HFF-Myc (cell line): ENCODE results near the gene XG.
"Not testable (repeated sequence)": the region's sequence is repeated elsewhere in the genome, so short reads cannot be mapped to it uniquely, and the experiment has no call there.

Source experiments
- DNase-seq: peaks from one replicate; pipeline ENCODE4 v3.0.0-alpha.2; 2011; ENCODE audit warnings: low read depth; ENCODE audit errors: extremely low read depth
- H3K4me3 ChIP-seq: replicated peaks from 2 replicates; pipeline ENCODE4 v1.5.1; 2011; ENCODE audit warnings: low read depth, mild to moderate bottlenecking, control low read depth, low read length
- TF ChIP-seq, protein P1 (sequence below): IDR thresholded peaks from 2 replicates; pipeline ENCODE4 v1.5.1; 2012; ENCODE audit warnings: mild to moderate bottlenecking, low read depth, low read length, control low read depth; ENCODE audit errors: missing control alignments

The XG gene

DNA sequence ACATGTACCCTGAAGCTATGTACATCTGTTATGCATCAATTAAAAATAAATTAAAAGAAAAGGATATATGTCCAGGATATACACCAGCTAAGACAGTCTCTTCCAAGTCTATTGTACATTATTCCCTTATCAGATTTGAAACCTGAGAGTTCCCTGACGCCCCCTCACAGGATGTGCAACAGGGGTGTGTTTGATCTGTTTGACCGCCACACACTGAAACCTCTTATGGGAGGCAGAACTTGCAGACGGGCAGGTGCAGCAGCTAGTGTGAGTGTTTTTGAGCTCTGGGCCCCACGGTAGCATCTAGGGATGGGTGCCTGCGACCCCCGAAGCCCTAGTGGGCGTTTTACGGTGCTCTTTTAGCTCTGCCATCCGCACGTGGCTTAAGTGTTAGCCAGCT lies 4.7 kb downstream of the XG start:
- no peak overlapping the region for H3K4me3 ChIP-seq
- TF ChIP-seq, protein P1, sequence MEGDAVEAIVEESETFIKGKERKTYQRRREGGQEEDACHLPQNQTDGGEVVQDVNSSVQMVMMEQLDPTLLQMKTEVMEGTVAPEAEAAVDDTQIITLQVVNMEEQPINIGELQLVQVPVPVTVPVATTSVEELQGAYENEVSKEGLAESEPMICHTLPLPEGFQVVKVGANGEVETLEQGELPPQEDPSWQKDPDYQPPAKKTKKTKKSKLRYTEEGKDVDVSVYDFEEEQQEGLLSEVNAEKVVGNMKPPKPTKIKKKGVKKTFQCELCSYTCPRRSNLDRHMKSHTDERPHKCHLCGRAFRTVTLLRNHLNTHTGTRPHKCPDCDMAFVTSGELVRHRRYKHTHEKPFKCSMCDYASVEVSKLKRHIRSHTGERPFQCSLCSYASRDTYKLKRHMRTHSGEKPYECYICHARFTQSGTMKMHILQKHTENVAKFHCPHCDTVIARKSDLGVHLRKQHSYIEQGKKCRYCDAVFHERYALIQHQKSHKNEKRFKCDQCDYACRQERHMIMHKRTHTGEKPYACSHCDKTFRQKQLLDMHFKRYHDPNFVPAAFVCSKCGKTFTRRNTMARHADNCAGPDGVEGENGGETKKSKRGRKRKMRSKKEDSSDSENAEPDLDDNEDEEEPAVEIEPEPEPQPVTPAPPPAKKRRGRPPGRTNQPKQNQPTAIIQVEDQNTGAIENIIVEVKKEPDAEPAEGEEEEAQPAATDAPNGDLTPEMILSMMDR = no peak
- no peak for DNase-seq

DNA sequence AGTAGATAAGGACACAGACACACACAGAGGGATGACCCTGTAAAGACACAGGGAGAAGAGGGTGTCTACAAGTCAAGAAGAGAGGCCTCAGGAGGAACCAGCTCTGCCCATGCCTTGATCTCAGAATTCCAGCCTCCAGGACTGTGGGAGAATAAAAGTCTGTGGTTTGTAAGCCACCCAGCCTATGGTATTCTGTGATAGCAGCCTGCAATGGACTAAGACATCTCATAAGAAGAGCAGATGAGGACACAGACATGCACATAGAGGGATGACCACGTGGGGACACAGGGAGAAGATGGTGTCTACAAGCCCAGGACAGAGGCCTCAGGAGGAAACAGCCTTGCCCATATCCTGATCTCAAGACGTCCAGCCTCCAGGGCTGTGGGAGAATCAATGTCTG lies 9.4 kb downstream of the XG start:
- TF ChIP-seq, protein P1 = no peak
- no peak overlapping the region for H3K4me3 ChIP-seq
- no peak for DNase-seq

DNA sequence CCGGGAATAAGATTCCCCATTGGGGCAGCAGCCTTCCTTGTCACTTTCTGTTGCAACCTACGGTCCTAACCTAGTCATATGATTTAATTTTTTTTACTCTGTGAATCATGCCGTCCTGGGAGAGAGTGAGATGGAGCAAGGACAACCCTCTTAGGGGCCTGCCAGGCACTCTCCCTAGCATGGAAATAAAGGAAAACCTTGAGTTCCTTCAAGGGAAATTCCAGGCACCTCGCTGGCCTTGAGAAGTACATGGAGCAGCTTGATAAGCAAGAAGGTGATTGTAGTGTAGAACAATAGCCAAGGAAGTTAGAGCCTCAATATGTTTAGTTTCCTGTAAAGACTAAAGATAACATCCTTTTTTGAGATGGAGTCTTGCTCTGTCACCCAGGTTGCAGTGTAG lies 10.8 kb downstream of the XG start:
- DNase-seq, H3K4me3 ChIP-seq: not testable (repeated sequence)

DNA sequence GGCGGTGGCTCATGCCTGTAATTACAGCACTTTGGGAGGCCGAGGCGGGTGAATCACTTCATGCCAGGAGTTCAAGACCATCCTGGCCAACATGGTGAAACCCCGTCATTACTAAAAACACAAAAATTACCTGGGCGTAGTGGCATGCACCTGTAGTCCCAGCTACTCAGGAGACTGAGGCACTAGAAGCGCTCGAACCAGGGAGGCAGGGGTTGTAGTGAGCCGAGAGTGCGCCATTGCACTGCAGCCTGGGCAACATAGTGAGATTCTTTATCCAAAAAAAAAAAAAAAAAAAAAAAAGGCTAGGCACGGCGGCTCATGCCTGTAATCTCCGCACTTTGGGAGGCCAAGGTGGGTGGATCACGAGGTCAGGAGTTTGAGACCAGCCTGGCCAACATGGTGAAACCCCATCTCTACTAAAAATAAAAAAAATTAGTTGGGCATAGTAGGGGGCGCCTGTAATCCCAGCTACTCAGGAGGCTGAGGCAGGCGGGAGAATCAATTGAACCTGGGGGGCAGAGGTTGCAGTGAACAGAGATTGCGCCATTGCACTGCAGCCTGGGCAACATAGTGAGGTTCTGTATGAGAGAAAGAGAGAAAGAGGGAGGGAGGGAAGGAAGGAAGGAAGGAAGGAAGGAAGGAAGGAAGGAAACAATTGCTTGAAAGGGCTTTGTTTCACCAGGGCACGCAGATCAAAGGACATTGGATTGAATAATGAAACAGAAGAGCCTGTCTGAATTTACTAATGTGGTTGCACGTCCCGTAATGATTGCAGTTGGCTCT lies 13.1 kb downstream of the XG start:
- H3K4me3 ChIP-seq, DNase-seq: not testable (repeated sequence)

DNA sequence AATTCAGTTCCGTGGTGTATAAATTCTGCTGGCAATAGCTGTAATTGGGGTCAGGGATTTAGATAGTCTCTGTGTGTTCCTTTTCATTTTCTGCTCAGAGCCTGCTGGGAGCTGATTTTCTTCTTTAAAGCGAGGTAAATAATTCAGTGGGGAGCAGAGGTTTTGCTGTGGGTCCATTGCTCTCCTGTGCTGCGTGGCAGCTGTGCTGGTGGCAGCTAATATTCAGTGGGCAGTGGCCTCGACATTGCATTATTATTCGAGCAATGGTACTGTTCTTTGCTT lies 13.7 kb downstream of the XG start:
- DNase-seq = no peak
- H3K4me3 ChIP-seq = no peak overlapping the region
- TF ChIP-seq, protein P1 = no peak

DNA sequence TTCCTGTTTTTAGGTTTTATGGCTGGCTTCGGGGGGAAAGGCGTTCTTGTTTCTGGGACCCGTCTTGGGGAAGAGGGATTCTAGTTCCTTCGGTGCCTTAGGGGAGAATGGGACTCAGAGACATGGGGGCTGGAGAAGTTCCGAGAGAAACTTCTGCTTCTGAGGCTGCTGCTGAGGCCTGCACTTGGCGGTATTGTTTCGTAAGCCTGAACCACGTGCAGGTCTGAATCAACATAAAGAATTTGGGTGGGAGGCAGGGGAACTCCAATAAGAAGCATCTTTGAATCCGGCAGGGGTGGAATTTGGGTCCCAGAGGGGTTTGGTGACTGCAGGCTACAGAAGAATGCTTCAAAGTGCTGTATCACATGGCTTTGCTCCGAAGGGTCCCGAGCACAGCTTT lies 15.1 kb downstream of the XG start:
- no peak for DNase-seq
- no peak overlapping the region for H3K4me3 ChIP-seq
- TF ChIP-seq, protein P1 = no peak

DNA sequence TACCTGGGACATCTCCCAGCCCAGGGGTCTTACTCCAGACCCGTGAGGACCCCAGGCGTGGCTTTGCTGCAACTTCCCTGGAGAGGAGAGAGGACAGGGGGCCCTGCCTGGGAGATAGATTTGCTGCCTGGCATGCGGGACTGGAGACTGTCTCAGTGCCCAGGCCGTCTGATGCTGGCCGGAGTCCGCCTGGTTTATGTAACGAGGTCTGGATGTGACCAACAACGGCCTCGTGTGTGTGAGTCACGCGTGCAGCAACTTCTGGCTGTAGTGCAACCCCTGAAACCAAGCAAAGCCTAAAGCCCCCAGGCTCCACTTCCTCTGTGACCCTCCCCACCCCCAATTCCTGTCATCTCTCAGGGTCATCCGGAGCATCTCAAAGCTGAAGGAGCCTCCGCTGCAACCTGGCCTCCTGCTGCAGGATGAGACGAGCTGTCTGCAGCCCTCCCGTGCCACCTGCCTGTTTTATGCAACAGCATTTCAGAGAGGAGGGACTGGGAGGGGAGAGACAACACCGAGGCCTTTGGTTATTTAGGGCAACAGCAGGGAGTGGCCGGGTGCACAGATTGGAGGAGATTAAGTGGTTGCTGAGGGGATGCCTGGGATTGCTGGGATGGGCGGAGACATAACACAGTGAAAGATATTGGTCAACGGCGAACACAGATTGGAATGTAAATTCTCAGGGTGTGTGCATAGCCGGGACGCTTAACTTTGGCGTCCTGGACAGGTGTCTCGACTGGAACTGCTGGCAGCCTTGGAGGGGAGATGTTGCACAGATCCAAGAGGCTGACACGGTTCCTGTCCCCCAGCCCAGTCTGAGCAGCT lies 16.0 kb downstream of the XG start:
- TF ChIP-seq, protein P1 = no peak
- no peak for DNase-seq
- H3K4me3 ChIP-seq = no peak overlapping the region

DNA sequence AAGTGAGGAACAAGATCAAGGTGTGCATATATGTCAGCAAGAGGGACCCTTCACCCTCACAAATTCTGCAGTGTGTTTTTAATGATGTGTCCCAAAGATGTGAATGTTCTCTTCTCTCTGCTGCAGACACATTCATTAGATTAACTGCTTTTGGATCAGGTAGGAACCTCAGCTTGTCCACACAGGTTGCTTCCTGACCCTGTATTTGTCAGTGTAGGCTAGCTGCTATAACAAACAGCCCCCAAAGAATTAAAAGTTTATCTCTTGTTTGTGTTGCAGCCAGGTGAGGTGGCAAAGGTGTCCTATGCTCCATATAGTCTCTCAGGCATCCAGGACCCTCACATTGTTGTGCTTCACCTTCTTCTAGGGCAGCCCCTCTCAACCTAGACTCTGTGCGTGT lies 17.8 kb downstream of the XG start:
- no peak overlapping the region for H3K4me3 ChIP-seq
- TF ChIP-seq, protein P1 = no peak
- DNase-seq = no peak

DNA sequence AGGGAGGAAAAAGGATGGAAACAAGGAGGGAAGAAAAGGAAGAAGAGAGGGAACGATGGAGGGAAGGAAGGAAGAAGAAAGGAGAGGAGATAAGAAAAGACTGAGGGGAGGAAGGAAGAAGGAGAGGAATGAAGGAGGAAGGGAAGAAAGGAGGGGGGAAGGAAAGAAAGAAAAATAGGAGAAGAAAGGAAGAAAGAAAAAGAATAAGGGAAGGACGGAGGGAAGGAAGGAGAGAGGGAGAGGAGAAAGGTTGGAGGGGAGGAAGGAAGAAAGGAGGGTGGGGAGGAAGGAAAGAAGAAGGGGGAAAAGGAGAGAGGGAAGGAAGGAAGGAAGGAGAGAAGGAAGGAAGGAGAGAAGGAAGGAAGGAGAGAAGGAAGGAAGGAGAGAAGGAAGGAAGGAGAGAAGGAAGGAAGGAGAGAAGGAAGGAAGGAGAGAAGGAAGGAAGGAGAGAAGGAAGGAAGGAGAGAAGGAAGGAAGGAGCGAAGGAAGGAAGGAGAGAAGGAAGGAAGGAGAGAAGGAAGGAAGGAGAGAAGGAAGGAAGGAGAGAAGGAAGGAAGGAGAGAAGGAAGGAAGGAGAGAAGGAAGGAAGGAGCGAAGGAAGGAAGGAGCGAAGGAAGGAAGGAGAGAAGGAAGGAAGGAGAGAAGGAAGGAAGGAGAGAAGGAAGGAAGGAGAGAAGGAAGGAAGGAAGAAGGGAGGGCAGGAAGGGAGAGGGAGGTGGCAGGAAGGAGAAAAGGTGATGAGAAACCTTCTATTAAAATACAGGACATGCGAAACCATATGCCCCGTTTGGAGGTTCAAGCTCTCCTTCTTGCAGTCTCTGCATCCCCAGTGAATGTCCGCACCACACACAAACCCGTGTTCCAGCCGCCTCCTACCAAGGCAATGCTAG lies 21.6 kb downstream of the XG start:
- DNase-seq, H3K4me3 ChIP-seq: not testable (repeated sequence)
